ENCODE data around the gene PPP1R27.

- TF ChIP-seq POLR2A (IDR thresholded peaks at IDR 0.05) (no peak), CTCF (IDR thresholded peaks at IDR 0.05) (no peak)
Observed at GRCh38 chr17:81824595-81824994, 10.3 kb downstream of the PPP1R27 start.
